Right lobe of liver (tissue), 4 donors: ENCODE measurements around the gene RASGRF2.

Experiments
- CTCF ChIP-seq, 4 donors: fragments of 200-600 bp in 3 of 4; fragments of 450-650 bp in 1 of 4; IDR thresholded peaks; one replicate each; pipeline versions ENCODE4 v1.5.1 to v1.8.0; 2016 to 2022; ENCODE audit warnings: antibody characterized with exemption in 4 of 4, mild to moderate bottlenecking in 2 of 4
- POLR2A ChIP-seq: fragments of 450-650 bp; IDR thresholded peaks from one replicate; pipeline ENCODE4 v1.6.1; 2017; ENCODE audit warnings: antibody characterized with exemption, mild to moderate bottlenecking
- donor health status: DM: no; HTN: no; CAD: no.
- donor health status: DM: no; HTN: no; CAD: no.
- donor health status: DM: no; HTN: yes; CAD: no.

GRCh38 chr5:80930940-80931339 is 29.2 kb upstream of the RASGRF2 start:
- TF ChIP-seq CTCF (IDR thresholded peaks at IDR 0.05) (no peak), POLR2A (no peak)
